Panc1 (cell line): ENCODE results near the gene UBP1.

Source experiments
- CTCF ChIP-seq: fragments of 450-650 bp; IDR thresholded peaks from 2 replicates; pipeline ENCODE4 v1.5.1; 2017; ENCODE audit warnings: mild to moderate bottlenecking
- POLR2AphosphoS5 ChIP-seq: IDR thresholded peaks from 2 replicates; pipeline ENCODE4 v1.6.1; 2012; ENCODE audit warnings: mild to moderate bottlenecking, low read depth, low read length, moderate library complexity
- REST ChIP-seq, 2 experiments: IDR thresholded peaks; 2 replicates each; pipeline ENCODE4 v1.6.1; 2011 to 2012; ENCODE audit warnings: low read depth in 2 of 2, control low read depth in 1 of 2, low read length in 1 of 2, mild to moderate bottlenecking in 1 of 2, moderate library complexity in 1 of 2; ENCODE audit not compliant: insufficient read depth in 1 of 2
- TCF7L2 ChIP-seq: IDR thresholded peaks from 2 replicates; pipeline ENCODE4 v1.6.1; 2011; ENCODE audit warnings: mild to moderate bottlenecking, low read depth, low read length, inconsistent platforms

DNA sequence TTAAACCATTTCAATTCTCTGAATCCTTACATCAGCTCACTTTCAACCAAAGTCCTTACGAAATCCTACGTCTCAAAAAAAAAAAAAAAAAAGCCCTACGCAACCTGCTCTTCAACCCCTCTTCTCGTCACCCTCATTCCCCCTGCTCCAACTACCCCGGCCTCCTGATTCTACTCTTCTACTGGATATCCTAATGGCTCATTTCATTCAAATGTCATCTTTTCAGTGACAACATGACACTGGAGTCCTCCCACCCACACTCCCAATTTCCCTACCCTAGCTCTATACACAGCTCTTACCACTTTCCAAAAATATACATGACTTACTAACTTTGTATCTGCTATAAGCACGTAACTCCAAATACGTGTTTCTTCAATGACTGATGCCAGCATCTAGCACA lies 11.5 kb downstream of the UBP1 start:
- TF ChIP-seq REST (IDR thresholded peaks at IDR 0.05; ENCODE audit: insufficient read depth in 1 of 2, low read depth in 2 of 2, low read length in 1 of 2) (no peak), CTCF (no peak), POLR2AphosphoS5 (no peak), TCF7L2 (no peak)
